Peyer's patch (tissue), 4 donors: Measurements from ENCODE around the gene ASTN1. TPM values are rescaled to one million over a fixed set of nuclear protein-coding genes. Genes with fewer than 3 reads are reported as not detected.

Experiments used
- DNase-seq, 3 donors: peaks; one replicate each; pipeline ENCODE4 v3.0.0-alpha.2; 2017 to 2019
- H3K27ac ChIP-seq, 4 donors: fragments of 200-600 bp; sonication (generic); one replicate each; pipeline ENCODE4 v1.5.1; 2016 to 2019
- H3K27me3 ChIP-seq, 2 donors: fragments of 200-600 bp; sonication (generic); one replicate each; pipeline ENCODE4 v1.5.1; 2019
- H3K36me3 ChIP-seq, 3 donors: fragments of 200-600 bp; sonication (generic); one replicate each; pipeline ENCODE4 v1.5.1; 2016 to 2019
- H3K4me1 ChIP-seq, 4 donors: fragments of 200-600 bp; sonication (generic); one replicate each; pipeline ENCODE4 v1.5.1; 2016 to 2019
- H3K4me3 ChIP-seq, 4 donors: fragments of 200-600 bp; sonication (generic); 1 replicate in 3 of 4; 2 replicates in 1 of 4; pipeline ENCODE4 v1.5.1; 2016 to 2019; ENCODE audit warnings: mild to moderate bottlenecking in 1 of 4
- H3K9me3 ChIP-seq, 4 donors: fragments of 200-600 bp; sonication (generic); one replicate each; pipeline ENCODE4 v1.5.1; 2016 to 2019; ENCODE audit warnings: mild to moderate bottlenecking in 1 of 4
- CTCF ChIP-seq, 6 experiments: fragments of 450-650 bp in 4 of 6; fragments of 200-600 bp in 2 of 6; sonication (generic) in 1 of 6; IDR thresholded peaks; one replicate each; pipeline ENCODE4 v1.5.1; 2017 to 2019; ENCODE audit warnings: antibody characterized with exemption in 6 of 6, mild to moderate bottlenecking in 3 of 6, moderate library complexity in 1 of 6
- POLR2A ChIP-seq, 2 donors: fragments of 450-650 bp; IDR thresholded peaks; one replicate each; pipeline ENCODE4 v1.5.1; 2017; ENCODE audit warnings: antibody characterized with exemption in 2 of 2, mild to moderate bottlenecking in 2 of 2, moderate library complexity in 2 of 2
- total RNA-seq, 4 donors: library from RNA; depleted of rRNA; stranded (reverse); fragments of >200 nt; gene quantifications; one replicate each; pipeline ENCODE4 v1.1.0, GENCODE V29; 2016

Gene ASTN1
- total RNA-seq, 4 donors from 2014 or later = 0.28 TPM; not detected in 3

DNA sequence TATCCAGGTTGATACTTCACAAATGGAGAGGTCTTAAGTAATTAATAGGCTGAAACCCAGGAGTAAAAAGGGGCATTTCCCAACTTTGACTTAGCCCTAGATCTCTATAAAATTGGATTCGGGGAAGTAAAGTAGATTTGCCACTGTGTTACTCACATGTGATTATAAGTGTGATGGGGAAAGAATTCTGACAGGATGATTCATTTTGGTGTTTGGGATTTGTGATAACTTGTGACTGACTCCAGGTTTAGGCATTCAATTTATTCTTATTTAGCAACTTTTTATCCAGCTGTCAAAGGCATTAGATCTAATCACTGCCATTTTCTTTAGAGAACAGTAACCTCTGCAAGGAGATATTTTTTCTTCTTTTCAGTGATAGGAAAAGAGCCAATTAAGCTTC lies 175.5 kb downstream of the ASTN1 start:
- H3K36me3 ChIP-seq = no peaks in the 10 kb centered on the region
- TF ChIP-seq POLR2A (IDR thresholded peaks at IDR 0.05) = no peak
- no peak for TF ChIP-seq CTCF (IDR thresholded peaks at IDR 0.05)
- H3K4me1 ChIP-seq = no peaks in the 10 kb centered on the region
- no peak for DNase-seq
- H3K27me3 ChIP-seq = no peaks in the 10 kb centered on the region
- no peaks in the 10 kb centered on the region for H3K9me3 ChIP-seq
- H3K4me3 ChIP-seq = no peak overlapping the region
- H3K27ac ChIP-seq = no peak overlapping the region

- no peak overlapping the region for H3K4me3 ChIP-seq
- no peaks in the 10 kb centered on the region for H3K9me3 ChIP-seq
- TF ChIP-seq POLR2A (IDR thresholded peaks at IDR 0.05) (no peak), CTCF (IDR thresholded peaks at IDR 0.05) (no peak)
- no peaks in the 10 kb centered on the region for H3K36me3 ChIP-seq
- no peak for DNase-seq
- H3K4me1 ChIP-seq = no peaks in the 10 kb centered on the region
- H3K27ac ChIP-seq = no peak overlapping the region
- H3K27me3 ChIP-seq = no peaks in the 10 kb centered on the region
Observed at GRCh38 chr1:176987016-176987415, 177.5 kb downstream of the ASTN1 start.

DNA sequence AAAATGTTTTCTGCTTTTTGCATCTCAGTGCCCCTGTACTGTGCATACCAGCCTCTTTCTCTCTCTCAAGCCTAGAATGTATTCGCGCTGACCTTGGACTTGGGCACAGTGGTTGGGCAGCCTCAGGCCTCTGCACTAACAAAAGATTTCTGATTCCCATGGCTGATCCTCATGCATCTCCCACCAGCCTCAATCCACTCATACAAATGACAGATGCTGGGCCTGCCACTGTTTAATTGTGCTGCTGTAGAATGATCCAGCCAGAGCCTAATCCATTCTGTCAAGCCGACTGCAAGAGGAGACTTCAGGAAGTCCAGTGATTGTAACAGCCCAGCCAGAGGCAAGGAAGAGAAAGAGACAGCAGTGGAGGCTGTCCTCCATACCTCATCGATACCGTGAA lies 180.8 kb downstream of the ASTN1 start:
- Histone ChIP-seq H3K4me3 (no peak overlapping the region), H3K36me3 (no peaks in the 10 kb centered on the region), H3K27me3 (no peaks in the 10 kb centered on the region), H3K4me1 (no peaks in the 10 kb centered on the region), H3K27ac (no peak overlapping the region), H3K9me3 (no peaks in the 10 kb centered on the region)
- no peak for TF ChIP-seq POLR2A (IDR thresholded peaks at IDR 0.05)
- TF ChIP-seq CTCF (IDR thresholded peaks at IDR 0.05) = no peak
- no peak for DNase-seq

DNA sequence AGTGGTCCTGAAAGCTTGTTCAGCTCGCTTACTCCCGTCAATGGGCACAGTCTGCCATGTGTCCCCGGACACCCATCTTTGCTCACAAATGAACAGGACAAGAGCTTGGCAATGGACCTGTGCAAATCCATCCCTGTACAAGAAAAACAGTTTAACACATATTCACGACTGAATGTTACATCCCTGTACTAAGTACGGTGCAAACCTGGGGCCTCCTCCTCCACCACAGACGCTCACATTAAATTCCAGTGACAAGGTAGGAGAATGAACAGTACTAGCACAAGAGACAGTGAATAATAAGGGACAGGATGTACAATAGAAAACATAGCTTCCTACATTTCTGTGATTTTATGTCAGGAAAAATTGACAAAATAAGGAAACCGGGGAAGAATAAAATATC lies 187.7 kb downstream of the ASTN1 start:
- no peak for DNase-seq
- H3K36me3 ChIP-seq = no peaks in the 10 kb centered on the region
- H3K9me3 ChIP-seq = no peaks in the 10 kb centered on the region
- TF ChIP-seq POLR2A (IDR thresholded peaks at IDR 0.05) = no peak
- TF ChIP-seq CTCF (IDR thresholded peaks at IDR 0.05) = no peak
- no peaks in the 10 kb centered on the region for H3K27me3 ChIP-seq
- H3K27ac ChIP-seq = no peak overlapping the region
- H3K4me1 ChIP-seq = no peaks in the 10 kb centered on the region
- H3K4me3 ChIP-seq = no peak overlapping the region

DNA sequence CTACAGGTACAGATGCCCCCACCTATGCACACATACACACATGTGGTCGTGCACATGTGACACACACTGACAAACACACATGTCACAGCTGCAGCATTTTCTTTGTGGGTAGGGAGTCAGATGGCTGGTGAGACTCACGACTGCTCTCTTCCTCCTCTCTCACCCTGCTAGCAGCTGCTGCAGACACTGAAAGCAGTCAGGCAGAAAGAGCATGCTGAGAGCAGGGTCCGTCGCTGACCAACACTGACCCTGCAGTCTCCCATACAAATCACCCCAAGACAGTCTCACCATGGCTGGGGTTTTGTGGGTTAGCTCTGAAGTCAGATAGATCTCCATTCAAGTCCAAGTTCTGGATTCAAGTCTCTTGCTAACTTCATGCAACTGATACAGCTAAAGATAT lies 188.3 kb downstream of the ASTN1 start:
- Histone ChIP-seq H3K4me3 (no peak overlapping the region), H3K4me1 (no peaks in the 10 kb centered on the region), H3K27me3 (no peaks in the 10 kb centered on the region), H3K27ac (no peak overlapping the region), H3K36me3 (no peaks in the 10 kb centered on the region), H3K9me3 (no peaks in the 10 kb centered on the region)
- no peak for DNase-seq
- TF ChIP-seq POLR2A (IDR thresholded peaks at IDR 0.05) = no peak
- no peak for TF ChIP-seq CTCF (IDR thresholded peaks at IDR 0.05)

- Histone ChIP-seq H3K9me3 (no peaks in the 10 kb centered on the region), H3K27me3 (no peaks in the 10 kb centered on the region), H3K36me3 (no peaks in the 10 kb centered on the region), H3K4me1 (no peaks in the 10 kb centered on the region), H3K27ac (no peak overlapping the region), H3K4me3 (no peak overlapping the region)
- no peak for DNase-seq
- TF ChIP-seq CTCF (IDR thresholded peaks at IDR 0.05) (no peak), POLR2A (IDR thresholded peaks at IDR 0.05) (no peak)
Observed at GRCh38 chr1:176964687-176965086, 199.8 kb downstream of the ASTN1 start.
